ENCODE results near the gene NOL11.

NOL11 gene

DNA sequence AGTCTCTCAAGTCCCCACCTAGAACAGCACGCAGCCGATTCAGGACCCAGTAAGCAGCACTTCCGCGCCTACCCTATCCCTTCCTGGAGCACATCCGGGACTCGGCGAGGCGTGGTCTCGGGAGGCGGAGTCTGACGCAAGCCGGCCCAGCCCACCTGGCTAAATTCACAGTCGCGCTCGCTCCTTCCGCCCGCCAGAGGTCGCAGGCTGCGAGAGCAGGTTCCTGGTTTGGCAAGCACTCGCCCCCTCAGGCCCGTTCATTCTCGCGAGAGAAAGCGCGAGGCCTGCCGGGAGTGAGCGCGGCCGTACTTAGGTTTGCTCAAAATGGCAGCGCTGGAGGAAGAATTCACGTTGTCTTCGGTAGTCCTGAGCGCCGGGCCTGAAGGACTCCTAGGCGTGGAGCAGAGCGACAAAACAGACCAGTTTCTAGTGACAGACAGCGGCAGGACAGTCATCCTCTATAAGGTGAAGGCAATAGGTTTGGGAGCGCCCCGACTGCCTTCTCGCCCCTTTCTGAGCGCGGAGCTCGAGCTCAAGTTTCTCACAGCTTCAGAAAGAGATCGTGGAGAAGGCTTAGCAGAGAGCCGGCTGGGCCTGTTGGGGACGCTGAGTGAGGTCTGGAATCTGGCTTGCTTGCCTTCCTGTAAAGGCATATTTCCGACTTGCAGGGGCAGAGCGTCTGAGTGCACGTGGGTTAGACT, at the start of gene NOL11:
TSS of gene NOL11 (plus strand) at position 313 of the 701 bp plus-strand sequence. CDS start at position 325, 12 bp downstream.
- TF ChIP-seq CTCF (IDR thresholded peaks at IDR 0.05): peak; percentile 99
- peaks cover 15% of the 10 kb centered on the region for H3K36me3 ChIP-seq
- no peaks in the 10 kb centered on the region for H3K27me3 ChIP-seq
- peaks cover 16 to 22% of the 10 kb centered on the region in 2 experiments for H3K4me1 ChIP-seq (ENCODE audit: control insufficient read depth in 1 of 2, insufficient read depth in 1 of 2, low read depth in 1 of 2, low read length in 1 of 2)
- peak within 1 kb of the TSS; percentile 92 to 94 for H3K4me3 ChIP-seq (ENCODE audit: low read depth in 1 of 2, low read length in 1 of 2)
- H3K9me3 ChIP-seq: no peaks in the 10 kb centered on the region
- H3K27ac ChIP-seq: peak within 1 kb of the TSS; percentile 79

- no peak for TF ChIP-seq CTCF (IDR thresholded peaks at IDR 0.05)
Observed at GRCh38 chr17:67671493-67671892, 46.2 kb upstream of the NOL11 start.

GRCh38 chr17:67672592-67673335, 45.0 kb upstream of the NOL11 start:
- no peak for TF ChIP-seq CTCF (IDR thresholded peaks at IDR 0.05)
- H3K36me3 ChIP-seq: no peaks in the 10 kb centered on the region

More at GRCh38 chr17:67671493-67671892, 46.2 kb upstream of the NOL11 start:
- Histone ChIP-seq H3K9me3 (no peaks in the 10 kb centered on the region), H3K4me3 (ENCODE audit: low read depth in 1 of 2, low read length in 1 of 2) (no peak overlapping the region), H3K27me3 (no peaks in the 10 kb centered on the region), H3K27ac (no peak overlapping the region), H3K4me1 (ENCODE audit: control insufficient read depth in 1 of 2, insufficient read depth in 1 of 2, low read depth in 1 of 2, low read length in 1 of 2) (no peaks in the 10 kb centered on the region), H3K36me3 (no peaks in the 10 kb centered on the region)

GRCh38 chr17:67675481-67675880, 42.3 kb upstream of the NOL11 start:
- no peaks in the 10 kb centered on the region for H3K4me1 ChIP-seq (ENCODE audit: control insufficient read depth in 1 of 2, insufficient read depth in 1 of 2, low read depth in 1 of 2, low read length in 1 of 2)
- H3K9me3 ChIP-seq: no peaks in the 10 kb centered on the region
- no peak for TF ChIP-seq CTCF (IDR thresholded peaks at IDR 0.05)
- no peak overlapping the region for H3K27ac ChIP-seq
- no peaks in the 10 kb centered on the region for H3K36me3 ChIP-seq
- H3K27me3 ChIP-seq: no peaks in the 10 kb centered on the region
- H3K4me3 ChIP-seq (ENCODE audit: low read depth in 1 of 2, low read length in 1 of 2): no peak overlapping the region

More at GRCh38 chr17:67672592-67673335, 45.0 kb upstream of the NOL11 start:
- H3K4me3 ChIP-seq (ENCODE audit: low read depth in 1 of 2, low read length in 1 of 2): no peak overlapping the region
- no peaks in the 10 kb centered on the region for H3K9me3 ChIP-seq
- no peaks in the 10 kb centered on the region for H3K27me3 ChIP-seq
- no peaks in the 10 kb centered on the region for H3K4me1 ChIP-seq (ENCODE audit: control insufficient read depth in 1 of 2, insufficient read depth in 1 of 2, low read depth in 1 of 2, low read length in 1 of 2)
- H3K27ac ChIP-seq: no peak overlapping the region

DNA sequence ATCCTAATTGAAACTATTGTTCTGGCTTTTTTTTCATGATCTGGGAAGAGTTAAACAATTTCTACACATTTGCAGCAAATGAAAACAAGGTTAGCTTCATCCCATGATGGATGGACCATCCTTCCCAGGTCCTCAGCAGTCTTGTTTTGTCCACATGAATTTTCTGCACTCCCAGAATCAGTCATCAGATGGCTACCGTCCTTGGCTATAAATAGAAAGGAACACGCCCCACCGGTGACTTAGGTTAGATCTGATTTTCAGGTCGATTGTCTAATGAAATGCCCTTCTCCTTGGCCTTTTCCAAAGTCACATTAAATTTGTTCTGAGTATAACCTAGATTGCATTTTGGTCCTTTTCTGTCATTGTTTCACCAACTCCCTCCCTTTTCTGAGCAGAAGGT, 41.4 kb upstream of the NOL11 start:
- Histone ChIP-seq H3K4me3 (ENCODE audit: low read depth in 1 of 2, low read length in 1 of 2) (no peak overlapping the region), H3K9me3 (no peaks in the 10 kb centered on the region), H3K27me3 (no peaks in the 10 kb centered on the region), H3K27ac (no peak overlapping the region), H3K4me1 (ENCODE audit: control insufficient read depth in 1 of 2, insufficient read depth in 1 of 2, low read depth in 1 of 2, low read length in 1 of 2) (no peaks in the 10 kb centered on the region), H3K36me3 (no peaks in the 10 kb centered on the region)
- no peak for TF ChIP-seq CTCF (IDR thresholded peaks at IDR 0.05)

Measured in neutrophil (primary cell).